ENCODE measurements around the gene UBE2V1. TPM values are rescaled to one million over a fixed set of nuclear protein-coding genes. Genes with fewer than 3 reads are reported as not detected.

Gene UBE2V1
- total and polyA plus RNA-seq, 2 of the 13 experiments (the other 11 are each of a cell fraction or from before 2014, with no cell fraction given): 81.3 to 132 TPM

DNA sequence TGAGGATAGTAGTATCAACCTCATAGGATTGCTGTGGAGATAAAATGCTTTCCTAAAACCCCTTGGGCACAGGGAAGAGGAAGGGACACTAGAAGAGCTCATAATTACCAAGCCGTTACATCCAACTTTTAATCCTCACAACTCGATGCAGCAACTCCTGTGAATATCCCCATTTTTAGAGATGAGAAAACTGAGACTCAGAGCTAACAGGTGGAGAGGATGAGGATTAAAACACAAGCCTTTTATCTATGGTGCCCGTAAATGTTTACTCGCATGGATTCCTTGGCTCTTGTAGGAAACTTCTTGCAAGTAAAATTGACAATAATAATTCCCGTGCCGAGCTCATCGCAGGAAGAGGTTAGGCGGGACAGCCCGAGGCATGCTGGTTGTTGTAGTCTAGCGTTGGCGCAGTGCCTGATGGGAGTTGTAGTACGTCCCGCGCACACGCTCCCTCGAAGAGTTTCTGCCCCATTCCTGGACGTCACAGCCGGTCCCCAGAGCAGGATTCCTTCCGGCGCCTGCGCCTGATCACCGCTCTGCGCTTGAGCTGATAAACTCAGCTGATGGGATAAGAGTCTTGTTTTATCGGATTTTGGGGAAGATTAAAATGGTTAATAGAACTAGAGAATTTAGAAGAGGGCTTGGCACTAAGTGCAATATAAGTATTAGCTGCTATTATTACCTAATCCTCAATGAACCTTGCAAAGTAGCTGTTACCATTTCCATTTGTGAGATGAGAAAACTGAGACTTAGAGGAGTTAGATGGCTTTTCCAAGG lies 2.8 kb upstream of the UBE2V1 start (continued):
- TF ChIP-seq ZNF569 (CRISPR knock-in tag; IDR thresholded peaks at IDR 0.05; ENCODE audit: borderline replicate concordance) (no peak), TCF7 (IDR thresholded peaks at IDR 0.05; ENCODE audit: low read depth) (no peak), PCBP1 (IDR thresholded peaks at IDR 0.05; ENCODE audit: borderline replicate concordance, low read depth, low read length) (no peak), ZNF224 (CRISPR knock-in tag; IDR thresholded peaks at IDR 0.05) (0 out of 2 replicates have a peak, but pooled peaks have one; percentile 41), SALL2 (CRISPR knock-in tag; IDR thresholded peaks at IDR 0.05) (no peak; the same call in 1 of the 2 replicates), THAP11 (CRISPR knock-in tag; IDR thresholded peaks at IDR 0.05) (peak; percentile 100), SRSF9 (IDR thresholded peaks at IDR 0.05; ENCODE audit: borderline replicate concordance, insufficient read depth, low read depth, low read length, poor library complexity, severe bottlenecking) (no peak), ZNF784 (CRISPR knock-in tag; IDR thresholded peaks at IDR 0.05; ENCODE audit: borderline replicate concordance) (no peak), RAD21 (CRISPR knock-in tag; IDR thresholded peaks at IDR 0.05) (0 out of 2 replicates have a peak, but pooled peaks have one; percentile 32), ZFP1 (CRISPR knock-in tag; IDR thresholded peaks at IDR 0.05) (peak; percentile 48; the same call in 1 of the 2 replicates), ZNF724P (CRISPR knock-in tag; IDR thresholded peaks at IDR 0.05; ENCODE audit: borderline replicate concordance) (no peak), DBP (CRISPR knock-in tag; IDR thresholded peaks at IDR 0.05; ENCODE audit: not compliant biosample characterization) (peak; percentile 56), ZNF10 (CRISPR knock-in tag; IDR thresholded peaks at IDR 0.05; ENCODE audit: borderline replicate concordance, low read depth) (no peak), MAFF (IDR thresholded peaks at IDR 0.05; ENCODE audit: low read depth, low read length) (no peak), KDM2A (CRISPR knock-in tag; IDR thresholded peaks at IDR 0.05; ENCODE audit: borderline replicate concordance, low read depth) (peak; percentile 93; the same call in 1 of the 2 replicates), ZNF136 (CRISPR knock-in tag; IDR thresholded peaks at IDR 0.05; ENCODE audit: low read depth) (no peak), ATF1 (CRISPR knock-in tag; IDR thresholded peaks at IDR 0.05) (peak; percentile 85), SP2 (CRISPR knock-in tag; IDR thresholded peaks at IDR 0.05) (peak; percentile 72), CREM (IDR thresholded peaks at IDR 0.05) (peak; percentile 98), CREM (CRISPR knock-in tag; IDR thresholded peaks at IDR 0.05) (no peak)
- TF ChIP-seq, protein P1, sequence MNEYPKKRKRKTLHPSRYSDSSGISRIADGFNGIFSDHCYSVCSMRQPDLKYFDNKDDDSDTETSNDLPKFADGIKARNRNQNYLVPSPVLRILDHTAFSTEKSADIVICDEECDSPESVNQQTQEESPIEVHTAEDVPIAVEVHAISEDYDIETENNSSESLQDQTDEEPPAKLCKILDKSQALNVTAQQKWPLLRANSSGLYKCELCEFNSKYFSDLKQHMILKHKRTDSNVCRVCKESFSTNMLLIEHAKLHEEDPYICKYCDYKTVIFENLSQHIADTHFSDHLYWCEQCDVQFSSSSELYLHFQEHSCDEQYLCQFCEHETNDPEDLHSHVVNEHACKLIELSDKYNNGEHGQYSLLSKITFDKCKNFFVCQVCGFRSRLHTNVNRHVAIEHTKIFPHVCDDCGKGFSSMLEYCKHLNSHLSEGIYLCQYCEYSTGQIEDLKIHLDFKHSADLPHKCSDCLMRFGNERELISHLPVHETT (CRISPR knock-in tag; conservative IDR thresholded peaks at IDR 0.05): peak; percentile 83
- TF ChIP-seq, protein P2, sequence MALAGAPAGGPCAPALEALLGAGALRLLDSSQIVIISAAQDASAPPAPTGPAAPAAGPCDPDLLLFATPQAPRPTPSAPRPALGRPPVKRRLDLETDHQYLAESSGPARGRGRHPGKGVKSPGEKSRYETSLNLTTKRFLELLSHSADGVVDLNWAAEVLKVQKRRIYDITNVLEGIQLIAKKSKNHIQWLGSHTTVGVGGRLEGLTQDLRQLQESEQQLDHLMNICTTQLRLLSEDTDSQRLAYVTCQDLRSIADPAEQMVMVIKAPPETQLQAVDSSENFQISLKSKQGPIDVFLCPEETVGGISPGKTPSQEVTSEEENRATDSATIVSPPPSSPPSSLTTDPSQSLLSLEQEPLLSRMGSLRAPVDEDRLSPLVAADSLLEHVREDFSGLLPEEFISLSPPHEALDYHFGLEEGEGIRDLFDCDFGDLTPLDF (CRISPR knock-in tag; IDR thresholded peaks at IDR 0.05): peak; percentile 89
- TF ChIP-seq, protein P3, sequence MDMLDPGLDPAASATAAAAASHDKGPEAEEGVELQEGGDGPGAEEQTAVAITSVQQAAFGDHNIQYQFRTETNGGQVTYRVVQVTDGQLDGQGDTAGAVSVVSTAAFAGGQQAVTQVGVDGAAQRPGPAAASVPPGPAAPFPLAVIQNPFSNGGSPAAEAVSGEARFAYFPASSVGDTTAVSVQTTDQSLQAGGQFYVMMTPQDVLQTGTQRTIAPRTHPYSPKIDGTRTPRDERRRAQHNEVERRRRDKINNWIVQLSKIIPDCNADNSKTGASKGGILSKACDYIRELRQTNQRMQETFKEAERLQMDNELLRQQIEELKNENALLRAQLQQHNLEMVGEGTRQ (IDR thresholded peaks at IDR 0.05; ENCODE audit: low read depth, low read length): no peak
- TF ChIP-seq, protein P3 (CRISPR knock-in tag; IDR thresholded peaks at IDR 0.05; ENCODE audit: borderline replicate concordance): peak; percentile 27; the same call in 1 of the 2 replicates
